HL-60 (cell line): ENCODE measurements around the gene LSMEM2.

ENCODE experiments used
- DNase-seq, 2 experiments: peaks; one replicate each; pipeline ENCODE4 v3.0.0-alpha.2; 2010 to 2020; ENCODE audit warnings: low read depth in 1 of 2, low spot score in 1 of 2
- H3K27ac ChIP-seq: fragments of 250-450 bp; sonication (Bioruptor Pico); replicated peaks from 2 replicates; pipeline ENCODE4 v1.5.1; 2020; ENCODE audit warnings: mild to moderate bottlenecking, moderate library complexity
- H3K27me3 ChIP-seq: fragments of 250-450 bp; sonication (Bioruptor Pico); 2 replicates; pipeline ENCODE4 v1.5.1; 2021; ENCODE audit warnings: mild to moderate bottlenecking, moderate library complexity; ENCODE audit not compliant: insufficient read depth, poor library complexity, severe bottlenecking
- H3K4me3 ChIP-seq: replicated peaks from 2 replicates; pipeline ENCODE4 v1.5.1; 2011; ENCODE audit warnings: mild to moderate bottlenecking, control low read depth, low read length; ENCODE audit not compliant: insufficient read depth
- CTCF ChIP-seq: IDR thresholded peaks from one replicate; pipeline ENCODE4 v1.5.1; 2011; ENCODE audit warnings: low read length, control low read depth, inconsistent platforms; ENCODE audit not compliant: insufficient read depth
- POLR2AphosphoS5 ChIP-seq: IDR thresholded peaks from 2 replicates; pipeline ENCODE4 v1.6.1; 2012; ENCODE audit warnings: low read depth
- REST ChIP-seq: IDR thresholded peaks from 2 replicates; pipeline ENCODE4 v1.6.1; 2012; ENCODE audit warnings: low read depth; ENCODE audit not compliant: insufficient replicate concordance

Gene LSMEM2

GRCh38 chr3:50336452-50337174 lies 57.7 kb downstream of the LSMEM2 start:
- no peaks in the 10 kb centered on the region for H3K27me3 ChIP-seq
- DNase-seq: no peak
- no peak for TF ChIP-seq REST
- TF ChIP-seq CTCF: no peak
- peak overlapping the region; percentile 68 for H3K4me3 ChIP-seq
- H3K27ac ChIP-seq: peak overlapping the region; percentile 99

- no peaks in the 10 kb centered on the region for H3K27me3 ChIP-seq
- DNase-seq: peak; percentile 98 to 100
- TF ChIP-seq POLR2AphosphoS5 (peak; percentile 96), CTCF (no peak)
- peak overlapping the region; percentile 68 for H3K4me3 ChIP-seq
- H3K27ac ChIP-seq: peak overlapping the region; percentile 99
Measured at GRCh38 chr3:50337175-50337861, 58.4 kb downstream of the LSMEM2 start.
